HG03066 (cell line): Measurements from ENCODE around the gene LCN2.
"Not testable (repeated sequence)": the region's sequence is repeated elsewhere in the genome, so short reads cannot be mapped to it uniquely, and the experiment has no call there.

Source experiments
- ATAC-seq: cut with Tn5 transposase; IDR thresholded peaks from one replicate; pipeline ENCODE4 v1.9.1; 2021; ENCODE audit warnings: low read depth; ENCODE audit not compliant: unreplicated experiment

The LCN2 gene

GRCh38 chr9:128127568-128127989, 21.7 kb upstream of the LCN2 start, which contains the start of gene PTGES2:
Gene PTGES2 (minus strand): TSS chr9:128127729. CDS start chr9:128127717, 12 bp downstream.
- ATAC-seq = peak; percentile 44

GRCh38 chr9:128127990-128128835, 21.0 kb upstream of the LCN2 start:
- peak; percentile 66 for ATAC-seq

- ATAC-seq = no peak
These were observed 20.2 kb upstream of the LCN2 start for GRCh38 chr9:128128836-128129590.

GRCh38 chr9:128129976-128130590, 19.2 kb upstream of the LCN2 start:
- not testable (repeated sequence) for ATAC-seq

GRCh38 chr9:128130651-128131050, 18.6 kb upstream of the LCN2 start:
- ATAC-seq = not testable (repeated sequence)

GRCh38 chr9:128131346-128131745, 17.9 kb upstream of the LCN2 start:
- ATAC-seq = not testable (repeated sequence)

- ATAC-seq = not testable (repeated sequence)
These were observed 17.1 kb upstream of the LCN2 start for GRCh38 chr9:128132139-128132538.

GRCh38 chr9:128135561-128135960, 13.7 kb upstream of the LCN2 start:
- ATAC-seq = not testable (repeated sequence)

- no peak for ATAC-seq
These were observed 12.1 kb upstream of the LCN2 start for GRCh38 chr9:128136816-128137793.

- ATAC-seq = no peak
These were observed 11.3 kb upstream of the LCN2 start for GRCh38 chr9:128138001-128138400.

- no peak for ATAC-seq
These were observed 9.6 kb upstream of the LCN2 start for GRCh38 chr9:128139621-128140020.

GRCh38 chr9:128141604-128142003, 7.6 kb upstream of the LCN2 start:
- no peak for ATAC-seq

- ATAC-seq = no peak
These were observed 7.2 kb upstream of the LCN2 start for GRCh38 chr9:128142061-128142460.

GRCh38 chr9:128142596-128142995, 6.7 kb upstream of the LCN2 start:
- ATAC-seq = no peak

- ATAC-seq = no peak
These were observed 5.6 kb upstream of the LCN2 start for GRCh38 chr9:128143525-128144238.

GRCh38 chr9:128144239-128145181, 4.7 kb upstream of the LCN2 start:
- no peak for ATAC-seq

- ATAC-seq = no peak
These were observed 3.7 kb upstream of the LCN2 start for GRCh38 chr9:128145536-128145935.

GRCh38 chr9:128145951-128146351, 3.3 kb upstream of the LCN2 start:
- no peak for ATAC-seq
